Measurements from ENCODE around the gene PCDH15. TPM values are rescaled to one million over a fixed set of nuclear protein-coding genes. Genes with fewer than 3 reads are reported as not detected.

Gene PCDH15
- total and polyA plus RNA-seq, 9 of the 15 experiments (the other 6 are each of a cell fraction or from before 2014, with no cell fraction given), result not detected

DNA sequence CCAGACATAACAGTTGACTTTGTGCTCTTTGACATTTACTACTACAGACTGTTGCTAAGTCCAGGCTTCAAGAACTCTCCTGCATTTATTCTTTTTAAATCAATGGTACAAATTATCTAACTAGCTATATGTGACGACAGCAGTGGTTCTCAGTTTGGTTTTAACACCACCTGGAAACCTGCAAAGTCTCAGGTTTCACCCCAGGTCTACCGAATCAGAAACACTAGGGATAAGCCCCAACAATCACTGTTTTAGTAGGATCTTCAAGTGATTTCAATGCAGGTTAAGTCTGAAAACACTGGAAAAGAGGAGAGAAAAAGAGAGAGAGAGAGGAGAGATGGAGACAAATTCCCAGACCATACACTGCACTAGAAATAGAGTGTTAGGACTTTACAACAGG lies 519.0 kb downstream of the PCDH15 start:
- 0% methylated on average over 2 of the region's 2 CpGs for WGBS (ENCODE audit: insufficient coverage, low coverage, missing lambda C conversion rate)
- no peak overlapping the region for H3K4me2 ChIP-seq (ENCODE audit: insufficient read depth, low read length)
- TF ChIP-seq, protein P1, sequence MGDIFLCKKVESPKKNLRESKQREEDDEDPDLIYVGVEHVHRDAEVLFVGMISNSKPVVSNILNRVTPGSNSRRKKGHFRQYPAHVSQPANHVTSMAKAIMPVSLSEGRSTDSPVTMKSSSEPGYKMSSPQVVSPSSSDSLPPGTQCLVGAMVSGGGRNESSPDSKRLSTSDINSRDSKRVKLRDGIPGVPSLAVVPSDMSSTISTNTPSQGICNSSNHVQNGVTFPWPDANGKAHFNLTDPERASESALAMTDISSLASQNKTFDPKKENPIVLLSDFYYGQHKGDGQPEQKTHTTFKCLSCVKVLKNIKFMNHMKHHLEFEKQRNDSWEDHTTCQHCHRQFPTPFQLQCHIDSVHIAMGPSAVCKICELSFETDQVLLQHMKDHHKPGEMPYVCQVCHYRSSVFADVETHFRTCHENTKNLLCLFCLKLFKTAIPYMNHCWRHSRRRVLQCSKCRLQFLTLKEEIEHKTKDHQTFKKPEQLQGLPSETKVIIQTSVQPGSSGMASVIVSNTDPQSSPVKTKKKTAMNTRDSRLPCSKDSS (IDR thresholded peaks at IDR 0.05; ENCODE audit: low read depth, partially characterized antibody), result no peak
- TF ChIP-seq NR2C2 (CRISPR knock-in tag; IDR thresholded peaks at IDR 0.05) (no peak), NR2C2 (tag; IDR thresholded peaks at IDR 0.05) (no peak), SNIP1 (IDR thresholded peaks at IDR 0.05; ENCODE audit: low read depth) (no peak), JUNB (CRISPR knock-in tag; conservative IDR thresholded peaks at IDR 0.05) (no peak), U2AF1 (optimal IDR thresholded peaks at IDR 0.05; ENCODE audit: low read depth, low read length) (no peak), FOXA1 (IDR thresholded peaks at IDR 0.05; ENCODE audit: borderline replicate concordance) (no peak), KLF13 (tag; IDR thresholded peaks at IDR 0.05; ENCODE audit: borderline replicate concordance, low read depth) (no peak), ZNF586 (CRISPR knock-in tag; conservative IDR thresholded peaks at IDR 0.05) (no peak), POLR3A (IDR thresholded peaks at IDR 0.05; ENCODE audit: borderline replicate concordance, extremely low read depth, insufficient read depth, insufficient read length) (no peak), ZNF274 (IDR thresholded peaks at IDR 0.05; ENCODE audit: borderline replicate concordance, low read depth, low read length) (no peak), PTBP1 (IDR thresholded peaks at IDR 0.05; ENCODE audit: low read depth, low read length) (no peak), ZNF717 (CRISPR knock-in tag; IDR thresholded peaks at IDR 0.05) (no peak), MYNN (IDR thresholded peaks at IDR 0.05) (no peak), MYNN (CRISPR knock-in tag; IDR thresholded peaks at IDR 0.05) (no peak)
- TF ChIP-seq, protein P2, sequence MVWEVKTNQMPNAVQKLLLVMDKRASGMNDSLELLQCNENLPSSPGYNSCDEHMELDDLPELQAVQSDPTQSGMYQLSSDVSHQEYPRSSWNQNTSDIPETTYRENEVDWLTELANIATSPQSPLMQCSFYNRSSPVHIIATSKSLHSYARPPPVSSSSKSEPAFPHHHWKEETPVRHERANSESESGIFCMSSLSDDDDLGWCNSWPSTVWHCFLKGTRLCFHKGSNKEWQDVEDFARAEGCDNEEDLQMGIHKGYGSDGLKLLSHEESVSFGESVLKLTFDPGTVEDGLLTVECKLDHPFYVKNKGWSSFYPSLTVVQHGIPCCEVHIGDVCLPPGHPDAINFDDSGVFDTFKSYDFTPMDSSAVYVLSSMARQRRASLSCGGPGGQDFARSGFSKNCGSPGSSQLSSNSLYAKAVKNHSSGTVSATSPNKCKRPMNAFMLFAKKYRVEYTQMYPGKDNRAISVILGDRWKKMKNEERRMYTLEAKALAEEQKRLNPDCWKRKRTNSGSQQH (CRISPR knock-in tag; IDR thresholded peaks at IDR 0.05), result no peak
- TF ChIP-seq, protein P3, sequence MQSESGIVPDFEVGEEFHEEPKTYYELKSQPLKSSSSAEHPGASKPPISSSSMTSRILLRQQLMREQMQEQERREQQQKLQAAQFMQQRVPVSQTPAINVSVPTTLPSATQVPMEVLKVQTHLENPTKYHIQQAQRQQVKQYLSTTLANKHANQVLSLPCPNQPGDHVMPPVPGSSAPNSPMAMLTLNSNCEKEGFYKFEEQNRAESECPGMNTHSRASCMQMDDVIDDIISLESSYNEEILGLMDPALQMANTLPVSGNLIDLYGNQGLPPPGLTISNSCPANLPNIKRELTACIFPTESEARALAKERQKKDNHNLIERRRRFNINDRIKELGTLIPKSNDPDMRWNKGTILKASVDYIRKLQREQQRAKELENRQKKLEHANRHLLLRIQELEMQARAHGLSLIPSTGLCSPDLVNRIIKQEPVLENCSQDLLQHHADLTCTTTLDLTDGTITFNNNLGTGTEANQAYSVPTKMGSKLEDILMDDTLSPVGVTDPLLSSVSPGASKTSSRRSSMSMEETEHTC (IDR thresholded peaks at IDR 0.05), result no peak
- intact Hi-C loops (cut with micrococcal nuclease), result no loop called here
- POLR2A ChIA-PET, result no interaction called here
- no peaks in the 10 kb centered on the region for H3K4me1 ChIP-seq (replicated peaks in 1 of 2; ENCODE audit: control insufficient read depth in 2 of 2, insufficient read depth in 2 of 2, low read length in 2 of 2)
- no peak overlapping the region for H2AFZ ChIP-seq (ENCODE audit: low read depth, low read length)
- H3K27ac ChIP-seq (ENCODE audit: extremely low read depth, low read depth, low read length), result no peak overlapping the region
- in situ Hi-C loops (cut with MboI), result no loop called here
- CTCF ChIA-PET (ENCODE audit: low intra/inter-chr PET ratio), result no interaction called here
- no peak overlapping the region for H3K4me3 ChIP-seq
- FAIRE-seq (no peak), DNase-seq (ENCODE audit: extremely low read depth in 1 of 4, low spot score in 3 of 4) (no peak), ATAC-seq (no peak)
- no TSS peak for BruUV-seq (replicated peaks)
- H3K9ac ChIP-seq (ENCODE audit: insufficient read depth in 1 of 2, low read depth in 2 of 2, low read length in 2 of 2), result no peak overlapping the region
- H3K27me3 ChIP-seq (ENCODE audit: control insufficient read depth in 2 of 2, insufficient read depth in 2 of 2, low read length in 2 of 2), result no peaks in the 10 kb centered on the region
- no peaks in the 10 kb centered on the region for H3K79me2 ChIP-seq (ENCODE audit: control insufficient read depth, insufficient read depth, low read length)
- H3K9me1 ChIP-seq (ENCODE audit: control insufficient read depth, insufficient read depth, low read length), result no peaks in the 10 kb centered on the region
- H3K9me3 ChIP-seq (replicated peaks; ENCODE audit: control insufficient read depth, insufficient read depth, low read depth, low read length), result no peaks in the 10 kb centered on the region; the same call in 1 of the 2 replicates
- no peaks in the 10 kb centered on the region for H3K36me3 ChIP-seq (ENCODE audit: control insufficient read depth, insufficient read depth, low read length)
- no peaks in the 10 kb centered on the region for H4K20me1 ChIP-seq (replicated peaks; ENCODE audit: control insufficient read depth, insufficient read depth, low read length)

All from K562 (cell line).